ENCODE measurements around the gene NAGS.

DNA sequence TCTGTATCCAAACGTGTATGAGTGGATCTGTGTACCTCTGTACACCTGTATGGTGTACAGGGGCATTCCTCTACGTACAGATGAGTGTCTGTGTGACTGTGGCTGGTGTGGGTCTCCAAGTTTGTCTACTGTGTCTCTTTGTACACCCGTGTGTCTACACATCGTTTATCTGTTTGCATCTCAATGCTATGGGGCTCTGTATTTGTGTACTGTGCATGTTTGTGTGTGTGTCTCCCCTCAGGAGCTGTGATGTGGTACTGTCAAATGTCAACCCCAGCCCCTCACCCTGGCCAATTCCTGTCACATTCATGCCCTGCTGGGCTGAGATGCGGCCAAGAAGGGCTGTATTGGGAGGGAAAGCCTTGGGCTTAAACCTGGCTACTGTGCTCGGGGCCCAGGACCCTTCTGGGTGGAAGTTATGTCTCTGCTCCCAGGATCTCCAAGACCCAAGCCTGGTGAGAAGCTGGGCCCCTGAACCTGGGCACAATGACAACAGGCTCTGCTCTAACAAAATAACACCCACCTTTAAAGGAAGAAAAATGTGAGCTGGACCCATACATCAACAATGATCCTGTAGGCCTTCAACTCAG is 3.5 kb upstream of the NAGS start:
- TF ChIP-seq, protein P1, sequence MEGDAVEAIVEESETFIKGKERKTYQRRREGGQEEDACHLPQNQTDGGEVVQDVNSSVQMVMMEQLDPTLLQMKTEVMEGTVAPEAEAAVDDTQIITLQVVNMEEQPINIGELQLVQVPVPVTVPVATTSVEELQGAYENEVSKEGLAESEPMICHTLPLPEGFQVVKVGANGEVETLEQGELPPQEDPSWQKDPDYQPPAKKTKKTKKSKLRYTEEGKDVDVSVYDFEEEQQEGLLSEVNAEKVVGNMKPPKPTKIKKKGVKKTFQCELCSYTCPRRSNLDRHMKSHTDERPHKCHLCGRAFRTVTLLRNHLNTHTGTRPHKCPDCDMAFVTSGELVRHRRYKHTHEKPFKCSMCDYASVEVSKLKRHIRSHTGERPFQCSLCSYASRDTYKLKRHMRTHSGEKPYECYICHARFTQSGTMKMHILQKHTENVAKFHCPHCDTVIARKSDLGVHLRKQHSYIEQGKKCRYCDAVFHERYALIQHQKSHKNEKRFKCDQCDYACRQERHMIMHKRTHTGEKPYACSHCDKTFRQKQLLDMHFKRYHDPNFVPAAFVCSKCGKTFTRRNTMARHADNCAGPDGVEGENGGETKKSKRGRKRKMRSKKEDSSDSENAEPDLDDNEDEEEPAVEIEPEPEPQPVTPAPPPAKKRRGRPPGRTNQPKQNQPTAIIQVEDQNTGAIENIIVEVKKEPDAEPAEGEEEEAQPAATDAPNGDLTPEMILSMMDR (conservative IDR thresholded peaks at IDR 0.05 in 1 of 2, IDR thresholded peaks at IDR 0.05 in 1 of 2; ENCODE audit: low read depth in 1 of 2, low read length in 2 of 2) = no peak
- TF ChIP-seq EZH2 (IDR thresholded peaks at IDR 0.05; ENCODE audit: low read length, missing control alignments) = no peak
